Hippocampal formation (tissue), 2 donors: ENCODE measurements around the gene UNC50.
A peak's percentile ranks its signal among the peaks of the same experiment; 100 is the strongest.

Experiments
- DNase-seq, 2 donors: peaks; one replicate each; lab custom pipeline; 2025; lab: John Stamatoyannopoulos, UW

UNC50 gene, protein sequence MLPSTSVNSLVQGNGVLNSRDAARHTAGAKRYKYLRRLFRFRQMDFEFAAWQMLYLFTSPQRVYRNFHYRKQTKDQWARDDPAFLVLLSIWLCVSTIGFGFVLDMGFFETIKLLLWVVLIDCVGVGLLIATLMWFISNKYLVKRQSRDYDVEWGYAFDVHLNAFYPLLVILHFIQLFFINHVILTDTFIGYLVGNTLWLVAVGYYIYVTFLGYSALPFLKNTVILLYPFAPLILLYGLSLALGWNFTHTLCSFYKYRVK

DNA sequence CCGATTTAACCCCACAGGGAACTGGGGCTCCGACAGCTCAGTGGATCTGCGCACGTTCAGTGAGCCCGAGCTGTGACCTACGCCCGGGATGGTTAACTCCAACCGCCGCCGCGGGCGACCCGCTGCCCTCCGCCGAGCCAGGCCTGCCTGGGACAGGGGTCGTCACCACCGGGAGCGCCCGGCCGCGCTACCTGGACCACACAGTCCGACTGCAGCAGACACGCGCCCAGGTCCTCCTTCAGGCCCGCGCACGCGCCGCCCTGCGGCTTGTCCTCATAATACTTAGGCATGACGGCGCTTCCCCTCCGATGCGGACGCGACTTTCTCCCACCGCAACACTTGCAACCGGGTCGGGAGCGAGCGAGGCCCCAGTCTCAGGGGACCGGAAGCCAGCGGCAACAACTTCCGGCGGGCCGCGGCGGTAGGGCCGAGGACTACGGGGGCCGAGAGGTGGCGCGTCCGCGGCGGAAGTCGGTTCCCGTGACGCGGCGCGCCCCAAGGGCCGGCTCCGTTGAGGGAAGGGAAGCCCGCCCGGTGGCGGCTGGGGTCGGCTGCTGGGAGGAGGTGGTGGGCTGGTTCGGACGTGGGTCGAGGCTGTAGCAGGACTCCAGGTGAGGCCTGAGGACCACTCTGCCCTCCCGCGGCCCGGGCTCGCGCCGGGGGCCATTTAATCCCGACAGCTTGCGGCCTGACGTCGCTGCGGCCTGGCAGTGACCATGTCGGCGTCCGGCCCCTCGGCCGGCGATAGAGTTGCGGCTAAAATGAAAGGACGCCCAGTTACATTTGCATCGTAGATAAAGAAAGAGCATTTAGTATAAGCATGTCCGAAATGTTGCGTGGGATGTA, at the start of gene UNC50, which contains the start of gene COA5:
Gene UNC50 (plus strand): TSS at position 474 of the 846 bp plus-strand sequence. CDS start 1,171 bp downstream, outside the sequence.
Gene COA5 (minus strand): TSS at position 397 of the 846 bp plus-strand sequence. CDS start 107 bp downstream, at position 290.
- peak; percentile 79 to 81 for DNase-seq

DNA sequence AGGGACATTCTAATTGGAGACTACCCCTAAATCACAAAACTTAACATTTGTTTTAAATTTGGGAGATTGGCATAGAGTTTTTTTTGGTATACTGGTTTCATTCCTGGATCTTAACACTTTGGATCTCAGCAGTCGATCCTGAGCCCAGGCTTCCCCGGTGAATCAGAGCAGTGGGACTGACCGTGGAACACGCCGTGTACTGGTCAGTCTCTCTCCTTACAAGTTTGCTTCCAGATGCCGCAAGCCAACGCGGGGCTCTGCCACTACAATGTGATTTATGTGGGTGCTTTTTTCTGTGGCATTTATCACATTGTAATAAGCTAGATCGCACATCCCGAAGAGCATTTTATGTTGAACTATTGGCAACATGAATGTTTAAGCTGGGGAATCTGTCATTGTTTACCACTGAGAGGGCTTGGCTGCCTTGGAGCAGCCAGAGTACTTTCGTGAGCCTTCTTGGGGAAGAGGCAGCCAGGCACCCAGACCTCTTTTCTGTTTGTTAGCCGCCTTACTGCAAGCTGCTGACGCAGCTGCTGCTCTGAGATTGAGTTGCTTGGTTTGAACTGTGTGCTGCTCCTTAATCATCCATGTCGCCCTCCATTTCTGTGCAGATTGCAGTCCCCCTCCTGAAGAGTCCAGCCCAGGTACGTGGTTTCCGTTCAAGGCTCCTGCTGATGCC, 49.4 kb upstream of the UNC50 start:
- no peak for DNase-seq

DNA sequence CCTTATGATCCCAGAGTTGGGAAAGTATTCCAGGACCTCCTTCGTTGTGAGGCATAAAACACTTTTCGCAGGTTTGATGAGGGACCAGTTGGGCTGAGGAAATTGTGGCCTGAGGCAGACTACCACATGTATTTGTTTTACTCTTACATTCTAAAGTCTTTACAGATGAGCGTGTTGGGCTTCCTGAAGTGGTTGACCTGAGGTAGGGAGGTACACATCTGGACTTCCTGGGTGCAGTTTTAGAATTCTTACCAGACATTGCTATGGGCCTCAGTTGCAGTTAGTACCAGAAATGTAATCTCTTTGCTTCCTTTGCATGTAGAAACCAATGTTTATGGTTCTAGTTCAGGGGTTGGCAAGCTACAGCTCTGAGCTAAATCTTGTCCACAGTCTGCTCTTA, 48.8 kb upstream of the UNC50 start:
- DNase-seq = no peak

DNA sequence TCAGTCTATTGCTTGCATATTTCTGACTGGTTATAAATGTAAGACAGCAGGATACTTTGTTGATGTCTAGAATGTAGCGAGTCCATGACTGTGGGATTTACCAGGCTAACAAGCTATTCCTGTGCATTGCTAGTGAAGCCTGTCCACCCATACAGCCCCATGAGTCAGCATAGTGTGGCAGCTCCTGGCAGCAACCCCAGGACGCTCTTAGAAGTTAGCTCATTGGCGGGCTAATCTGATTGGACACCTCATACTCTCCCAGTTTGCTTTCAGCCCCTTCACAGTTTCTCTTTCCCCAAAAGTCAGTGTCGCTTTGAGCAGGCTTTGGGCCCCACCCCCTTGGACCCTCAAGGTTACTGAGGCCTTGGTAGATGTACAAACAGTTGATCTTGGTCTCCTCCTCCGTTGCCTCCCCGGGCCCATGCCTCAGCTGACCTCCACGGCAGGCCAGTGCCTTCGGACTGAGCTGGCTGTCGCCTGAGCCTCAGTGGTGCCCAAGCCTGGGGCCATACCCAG, 48.1 kb upstream of the UNC50 start:
- DNase-seq = no peak

DNA sequence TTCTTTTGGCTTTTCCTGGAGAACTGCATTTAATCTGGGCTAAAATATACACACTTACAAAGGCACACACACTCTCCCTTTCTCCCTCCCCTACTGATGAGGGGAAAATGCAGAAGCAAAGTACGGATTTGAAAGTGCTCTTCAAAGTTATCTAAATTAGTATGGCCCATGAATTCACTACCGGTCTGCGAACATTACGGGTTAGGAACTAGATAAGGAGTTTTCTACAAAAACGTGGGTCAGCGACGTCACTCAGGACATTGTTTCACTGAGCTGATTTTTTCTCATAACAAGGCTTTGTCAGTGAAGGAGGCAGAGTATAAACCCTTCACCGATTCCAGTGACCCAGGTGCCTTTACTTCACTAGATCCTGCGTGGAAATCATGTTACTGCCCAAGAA, 47.4 kb upstream of the UNC50 start:
- DNase-seq = no peak

DNA sequence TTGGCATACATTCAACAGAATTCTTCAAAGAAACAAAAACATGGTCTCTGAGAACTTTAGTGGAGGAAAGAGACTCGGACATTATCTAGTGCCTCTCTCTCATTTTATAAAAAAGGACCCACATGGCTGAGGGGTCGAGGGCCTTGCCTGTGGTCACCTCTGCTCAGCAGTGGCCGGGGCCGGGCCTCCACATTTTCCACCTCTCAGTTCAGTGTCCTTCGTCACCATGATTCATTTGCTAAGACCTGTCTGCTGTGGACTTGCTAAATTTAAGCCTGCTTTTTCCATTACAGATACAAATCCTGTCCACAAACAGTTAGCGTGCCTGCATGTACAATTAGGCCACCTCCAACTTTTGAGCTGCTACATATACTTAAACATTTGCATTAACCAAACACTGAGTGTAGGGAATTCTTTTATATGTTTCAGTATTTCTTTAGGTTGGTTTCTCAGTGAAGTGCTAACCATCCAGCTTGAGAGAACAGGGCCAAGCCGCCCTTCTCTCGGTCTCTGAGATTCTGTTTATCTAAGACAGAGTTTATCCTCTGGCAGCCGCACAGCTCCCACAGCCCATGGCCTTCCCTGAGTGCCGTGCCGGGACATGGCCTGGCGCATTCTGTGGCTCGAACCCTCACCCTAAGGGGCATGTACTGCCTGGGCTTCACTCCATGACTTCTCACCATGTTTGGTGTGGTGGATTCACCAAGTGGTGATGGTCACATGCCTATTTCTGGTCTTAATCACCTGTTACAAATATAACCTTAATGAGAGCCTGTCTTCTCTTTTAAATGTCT, 46.3 kb upstream of the UNC50 start:
- no peak for DNase-seq

DNA sequence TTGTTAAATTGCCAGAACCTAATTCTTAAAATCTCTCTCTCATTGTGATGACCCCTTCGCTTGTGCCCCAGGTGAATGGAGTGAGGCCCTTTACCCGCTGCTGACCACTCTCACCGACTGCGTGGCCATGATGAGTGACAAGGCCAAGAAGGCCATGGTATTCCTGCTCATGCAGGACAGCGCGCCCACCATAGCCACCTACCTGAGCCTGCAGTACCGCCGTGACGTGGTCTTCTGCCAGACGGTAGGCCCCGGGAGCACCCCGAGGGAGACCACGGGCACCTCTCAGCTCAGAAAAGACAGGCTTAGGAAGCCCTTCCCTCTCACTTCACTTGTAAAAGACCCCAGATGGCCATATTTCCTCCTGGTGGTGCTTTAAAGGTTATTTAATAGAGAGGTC, 45.0 kb upstream of the UNC50 start:
- DNase-seq = no peak

DNA sequence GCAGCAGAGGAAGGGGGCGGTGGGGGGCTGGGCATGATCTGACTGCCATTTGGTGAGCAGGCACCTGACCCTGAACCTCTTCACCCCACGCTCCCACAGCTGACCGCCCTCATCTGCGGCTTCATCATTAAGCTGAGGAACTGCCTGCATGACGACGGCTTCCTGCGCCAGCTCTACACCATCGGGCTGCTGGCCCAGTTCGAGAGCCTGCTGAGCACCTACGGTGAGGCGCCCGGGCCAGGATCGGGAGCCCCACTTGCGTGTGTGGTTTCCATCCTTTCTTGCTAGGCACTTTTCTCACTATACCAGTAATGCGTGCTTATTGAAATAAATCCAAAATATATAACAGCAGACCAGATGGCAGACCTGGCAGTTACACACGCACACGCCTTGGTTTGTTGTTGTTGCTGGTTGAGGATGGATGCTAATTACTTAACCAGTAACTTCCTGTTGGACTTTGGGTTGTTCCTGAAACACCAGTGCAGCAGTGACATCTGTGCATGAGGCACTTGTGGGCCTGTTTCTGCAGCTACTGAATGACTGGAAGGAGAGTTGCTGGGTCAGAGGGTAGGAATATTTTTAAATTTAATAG, 43.8 kb upstream of the UNC50 start:
- DNase-seq = no peak

DNA sequence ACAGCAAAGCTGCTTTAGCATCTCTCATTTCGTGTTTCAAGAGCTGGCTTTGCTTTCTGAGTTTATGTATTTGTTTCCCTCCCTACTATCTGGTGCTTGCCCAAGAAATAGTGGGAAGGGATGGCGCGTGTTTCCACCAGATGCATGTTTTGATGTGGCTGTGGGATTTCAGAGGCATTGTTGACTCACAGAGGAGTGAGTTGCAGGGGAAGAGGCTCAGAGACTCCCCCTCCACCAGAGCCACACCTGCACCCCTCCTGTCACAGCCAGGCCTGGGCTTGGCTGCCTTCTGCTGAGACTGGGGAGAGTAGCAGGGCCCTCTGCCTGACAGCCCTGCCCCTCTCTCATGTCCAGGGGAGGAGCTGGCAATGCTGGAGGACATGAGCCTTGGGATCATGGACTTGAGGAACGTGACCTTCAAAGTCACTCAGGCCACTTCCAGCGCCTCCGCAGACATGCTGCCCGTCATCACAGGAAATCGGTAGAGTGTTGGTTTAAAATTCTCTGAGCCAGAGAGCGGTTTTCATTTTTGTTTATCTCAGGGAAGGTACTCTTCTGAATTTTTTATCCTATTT, 43.0 kb upstream of the UNC50 start:
- DNase-seq = no peak

DNA sequence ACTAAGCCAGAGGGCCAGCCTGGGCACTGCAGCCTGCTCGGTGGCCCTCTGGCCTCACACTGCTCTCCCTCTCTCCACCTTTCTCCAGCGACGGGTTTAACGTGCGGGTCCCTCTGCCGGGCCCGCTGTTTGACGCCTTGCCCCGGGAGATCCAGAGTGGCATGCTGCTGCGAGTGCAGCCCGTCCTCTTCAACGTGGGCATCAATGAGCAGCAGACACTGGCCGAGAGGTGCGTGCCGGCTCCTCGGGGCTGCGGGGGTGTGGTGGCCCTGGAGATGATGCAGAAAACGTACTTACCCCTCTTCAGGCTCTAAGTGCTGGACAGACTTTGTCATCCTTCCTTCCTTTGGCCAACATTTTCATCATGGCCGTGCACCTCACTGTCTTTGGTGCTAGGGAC, 42.4 kb upstream of the UNC50 start:
- no peak for DNase-seq

DNA sequence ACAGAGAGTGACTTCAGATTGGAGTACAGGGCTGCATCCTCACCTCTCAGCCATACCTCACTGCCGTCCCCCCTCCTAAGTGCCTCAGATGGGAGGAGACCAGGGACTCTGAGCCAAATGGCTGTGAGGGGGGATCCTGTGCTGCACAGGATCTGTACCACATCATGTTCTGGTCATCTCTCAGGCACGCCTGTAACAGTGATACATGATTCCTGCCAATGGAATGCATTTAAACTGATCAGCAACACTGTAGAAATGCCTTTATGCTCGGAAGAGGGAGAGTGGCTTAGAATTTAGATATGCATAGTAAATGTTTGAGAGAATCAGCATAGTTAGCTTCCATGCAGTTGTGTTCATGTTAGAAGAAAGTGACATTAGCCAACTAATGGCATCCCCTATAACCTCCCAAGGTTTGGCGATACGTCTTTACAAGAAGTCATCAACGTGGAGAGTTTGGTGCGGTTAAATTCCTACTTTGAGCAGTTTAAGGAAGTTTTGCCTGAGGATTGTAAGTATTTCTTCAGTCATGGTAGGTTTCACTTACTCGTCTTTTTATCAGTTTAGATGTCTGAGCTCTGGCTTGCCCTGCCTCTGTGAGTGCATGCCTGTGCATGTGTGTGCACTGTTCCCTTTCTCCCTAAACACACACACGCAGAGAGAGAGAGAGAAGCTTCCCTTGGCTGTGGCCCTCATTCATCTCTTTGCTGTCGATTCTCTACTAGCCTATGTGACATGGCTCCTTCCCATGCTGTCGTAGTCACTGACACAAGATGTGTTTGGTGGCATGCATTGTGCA, 40.0 kb upstream of the UNC50 start:
- DNase-seq = no peak

DNA sequence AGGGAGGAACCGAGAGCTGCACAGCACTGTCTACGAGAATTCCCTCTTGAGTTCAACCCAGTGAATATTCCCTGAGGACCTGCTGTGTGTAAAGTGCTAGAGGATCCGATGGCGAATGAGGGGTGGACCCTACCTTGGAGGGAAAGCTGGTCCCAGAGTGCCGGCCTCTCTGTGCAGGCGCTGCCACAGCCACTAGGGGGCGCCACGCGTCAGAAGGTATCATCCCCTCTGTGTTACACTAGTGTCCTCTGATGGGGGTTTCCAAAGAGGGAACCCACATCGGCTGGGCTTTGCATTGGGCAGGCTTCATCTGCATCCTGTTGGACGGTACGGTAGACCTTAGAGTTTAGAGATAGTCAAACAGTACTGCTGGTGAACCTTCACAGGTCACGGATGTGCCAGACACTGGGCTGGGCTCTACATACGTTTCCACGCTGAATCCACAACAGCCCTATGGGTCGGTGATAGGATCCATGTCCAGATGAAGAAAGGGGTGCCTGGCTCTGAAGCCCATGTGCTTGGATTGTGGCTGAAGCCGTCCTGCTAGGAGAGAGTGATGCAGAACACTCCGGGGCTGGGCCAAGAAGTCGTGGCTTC, 39.1 kb upstream of the UNC50 start:
- no peak for DNase-seq

DNA sequence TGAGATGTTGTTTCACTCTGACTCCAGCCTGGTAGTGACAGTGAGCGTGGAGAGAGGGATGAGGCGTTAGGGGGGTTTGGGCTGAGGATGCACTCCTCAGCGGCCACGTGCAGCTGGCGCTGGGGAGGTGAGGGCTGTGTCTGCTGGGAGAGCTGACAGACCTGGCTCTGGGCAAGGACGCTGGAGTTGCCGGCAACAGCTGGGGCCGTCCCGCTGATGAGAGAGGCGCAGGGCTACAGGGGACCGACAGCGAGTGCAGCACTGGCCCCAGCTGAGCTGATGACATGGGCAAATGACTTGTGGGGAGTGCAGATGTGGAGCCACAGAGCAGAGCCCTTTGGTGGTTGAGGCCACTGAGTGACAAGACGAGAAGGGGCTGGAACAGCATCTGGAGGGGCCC, 38.5 kb upstream of the UNC50 start:
- DNase-seq = no peak

DNA sequence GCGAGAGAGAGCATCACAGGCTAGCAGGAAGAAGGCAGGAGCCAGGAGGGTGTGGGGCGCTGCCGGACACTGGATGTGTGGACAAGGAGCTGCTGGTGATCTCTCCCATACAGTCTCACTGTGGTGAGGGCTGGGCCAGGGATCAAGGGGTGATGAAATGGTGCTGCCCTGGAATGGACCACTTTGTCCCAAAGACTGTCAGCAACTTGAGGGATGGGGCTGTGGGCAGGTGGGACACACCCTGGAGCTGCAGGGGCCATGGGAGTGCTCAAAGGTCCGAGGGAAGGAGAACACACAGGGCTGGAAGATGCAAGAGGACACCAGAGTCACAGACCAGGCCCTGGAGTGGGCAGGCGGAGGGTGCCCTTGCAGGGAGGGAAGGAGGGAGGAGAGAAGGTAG, 38.0 kb upstream of the UNC50 start:
- DNase-seq = no peak

DNA sequence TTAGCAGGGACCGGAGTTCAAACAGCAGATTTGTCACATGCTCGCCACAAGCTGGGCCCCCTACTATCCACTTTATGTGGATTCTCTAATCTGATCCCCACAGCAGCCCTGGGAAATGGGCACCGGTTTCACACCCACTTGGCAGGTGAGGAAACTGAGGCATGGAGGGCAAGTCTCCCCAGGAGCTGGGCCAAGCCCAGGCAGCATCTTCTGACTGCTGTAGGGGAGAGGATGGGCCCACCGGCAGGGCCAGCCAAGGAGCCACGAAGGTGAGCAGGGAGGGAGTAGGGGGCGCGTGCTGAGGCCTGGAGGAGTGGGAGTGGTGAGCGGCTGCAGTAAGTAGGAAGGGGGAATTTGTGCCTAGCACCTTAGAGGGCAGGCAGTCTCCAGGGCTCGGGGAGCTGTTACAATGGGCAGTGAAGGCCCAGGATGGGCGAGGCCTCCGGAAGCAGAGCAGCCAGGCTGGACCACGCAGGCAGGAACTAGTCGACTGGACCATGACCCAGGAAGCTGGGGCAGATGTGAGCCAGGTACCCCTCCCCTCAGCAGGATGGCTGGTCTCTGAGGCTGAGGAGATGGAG, 37.2 kb upstream of the UNC50 start:
- DNase-seq = no peak

DNA sequence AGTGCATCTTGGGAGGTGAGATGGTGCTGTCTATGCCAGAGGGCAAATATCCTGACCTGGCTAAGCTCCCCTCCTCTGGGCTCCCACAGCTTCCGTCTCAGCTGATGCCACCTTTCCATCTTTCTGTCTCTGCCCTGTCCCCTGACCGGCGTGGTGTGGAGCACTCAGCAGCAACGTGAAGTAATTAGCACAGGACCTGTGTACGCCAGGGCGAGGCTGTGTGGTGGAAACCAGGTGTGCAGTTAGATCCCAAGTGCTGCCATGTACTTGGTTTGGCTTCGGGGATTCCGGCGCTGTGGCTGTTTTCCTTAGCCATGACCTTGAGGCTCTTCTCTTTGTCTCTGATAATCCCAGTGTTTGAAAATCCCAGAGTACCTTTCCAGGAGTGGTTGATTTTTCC, 36.6 kb upstream of the UNC50 start:
- no peak for DNase-seq

DNA sequence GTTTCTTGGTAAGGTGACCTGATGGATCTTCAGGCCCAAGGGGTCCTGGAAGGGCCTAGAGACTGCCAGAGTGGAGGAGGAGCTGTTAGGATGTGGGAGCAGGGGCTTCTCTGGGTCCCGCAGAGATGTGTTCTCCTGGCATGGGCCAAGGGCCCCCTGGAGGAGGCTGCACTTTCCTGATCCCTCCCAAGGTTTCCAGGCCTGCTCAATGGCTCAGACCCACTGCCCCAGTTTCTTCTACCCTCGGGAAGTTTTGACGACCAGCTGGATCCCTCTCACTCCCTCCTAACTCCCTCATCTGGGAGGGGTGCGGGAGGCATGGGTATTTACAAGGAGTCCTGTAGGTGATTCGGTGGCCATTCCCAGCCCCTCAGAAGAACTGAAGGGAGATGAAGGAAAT, 36.2 kb upstream of the UNC50 start:
- DNase-seq = no peak

DNA sequence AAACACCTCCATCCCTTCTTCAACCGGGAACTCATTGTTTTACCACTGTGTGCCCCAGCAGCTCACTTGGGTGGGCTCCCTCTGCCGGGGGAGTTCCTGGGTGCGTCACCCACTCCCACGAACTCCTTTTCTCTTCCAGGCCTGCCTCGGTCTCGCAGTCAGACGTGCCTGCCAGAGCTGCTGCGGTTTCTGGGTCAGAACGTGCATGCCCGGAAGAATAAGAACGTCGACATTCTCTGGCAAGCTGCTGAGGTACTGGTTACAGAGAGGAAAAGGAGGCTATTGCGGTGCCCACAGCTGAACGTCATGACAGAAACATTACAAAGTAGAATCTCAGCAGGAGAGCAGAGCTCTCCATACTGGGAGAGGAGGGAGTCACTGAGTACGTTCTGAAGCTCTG, 35.7 kb upstream of the UNC50 start:
- no peak for DNase-seq

DNA sequence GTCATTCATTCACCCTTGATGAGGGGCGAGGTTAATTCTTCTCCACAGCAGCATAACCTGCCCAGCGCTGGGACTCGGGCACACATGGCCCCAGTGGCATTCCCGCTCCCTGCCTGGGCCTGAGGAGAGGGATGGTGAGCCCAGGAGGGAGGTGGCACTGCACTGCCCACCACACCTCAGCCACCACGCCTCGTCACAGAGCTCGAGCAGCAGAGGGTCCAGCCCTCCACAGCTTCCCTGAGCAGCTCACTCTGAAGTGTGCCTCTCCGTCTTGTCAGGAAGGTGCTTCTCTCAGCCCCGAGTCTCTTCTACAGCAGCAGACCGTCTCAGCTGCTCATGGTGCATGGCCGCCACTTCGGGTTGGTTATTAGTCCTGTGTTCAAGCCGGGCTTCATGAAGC, 35.0 kb upstream of the UNC50 start:
- no peak for DNase-seq
